ENCODE data around the gene LKAAEAR1. TPM values are rescaled to one million over a fixed set of nuclear protein-coding genes. Genes with fewer than 3 reads are reported as not detected.
A peak's percentile ranks its signal among the peaks of the same experiment; 100 is the strongest.

LKAAEAR1 gene
- total and polyA plus RNA-seq, 9 of the 15 experiments (the other 6 are each of a cell fraction or from before 2014, with no cell fraction given), result not detected

DNA sequence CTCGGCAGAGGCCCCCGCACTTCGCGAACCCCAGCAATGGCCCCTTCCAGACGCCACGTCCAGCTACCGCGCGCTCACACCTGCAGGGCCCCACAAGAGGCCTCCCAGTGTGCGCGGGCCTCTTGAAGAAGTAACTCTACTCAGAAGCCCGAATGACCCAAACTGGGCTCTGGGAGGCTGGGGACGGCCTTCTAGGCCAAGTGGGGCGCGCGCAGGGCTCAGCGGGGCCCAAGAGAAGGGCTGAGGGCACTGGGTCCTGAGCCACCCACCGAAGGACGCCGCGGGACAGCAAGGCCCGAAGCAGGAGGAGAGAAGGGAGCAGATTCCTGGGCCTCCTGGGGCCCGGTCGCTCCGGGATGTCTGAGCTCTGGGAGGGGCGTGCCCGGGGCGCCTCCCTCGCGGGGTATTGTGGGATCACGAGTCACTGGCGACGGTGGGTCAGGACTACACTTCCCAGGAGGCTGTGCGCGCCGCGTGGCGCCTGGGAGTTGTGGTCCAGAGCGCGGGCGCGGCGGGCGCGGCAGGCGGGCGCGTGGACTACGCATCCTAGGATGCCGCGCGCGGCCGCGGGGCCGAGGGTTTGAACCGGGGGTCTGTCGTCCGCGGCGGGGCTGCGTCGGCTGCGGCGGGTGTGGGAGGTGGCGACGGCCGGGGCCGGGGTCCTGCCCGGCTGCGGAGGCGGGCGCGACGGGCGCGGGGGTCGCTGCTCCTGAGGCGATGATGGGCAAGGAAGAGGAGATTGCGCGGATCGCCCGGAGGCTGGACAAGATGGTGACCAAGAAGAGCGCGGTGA lies 21.4 kb downstream of the LKAAEAR1 start, which contains the start of gene TCEA2 (continued):
- TF ChIP-seq ELF4 (CRISPR knock-in tag; IDR thresholded peaks at IDR 0.05) (peak; percentile 56; the same call in 1 of the 2 replicates), ZNF274 (IDR thresholded peaks at IDR 0.05; ENCODE audit: borderline replicate concordance, low read depth, low read length) (no peak), RBM39 (optimal IDR thresholded peaks at IDR 0.05; ENCODE audit: low read depth, low read length) (no peak), TAF9B (IDR thresholded peaks at IDR 0.05; ENCODE audit: partially characterized antibody) (no peak), RBM14 (IDR thresholded peaks at IDR 0.05; ENCODE audit: borderline replicate concordance, insufficient read depth, low read depth, low read length) (no peak), KAT8 (IDR thresholded peaks at IDR 0.05; ENCODE audit: low read depth) (no peak), TBL1XR1 (IDR thresholded peaks at IDR 0.05; ENCODE audit: low read length in 2 of 2) (peak; percentile 43 to 79; a peak in 1 of 4 replicates), CBX8 (IDR thresholded peaks at IDR 0.05; ENCODE audit: borderline replicate concordance, extremely low read depth, low read depth, low read length, poor library complexity, severe bottlenecking) (no peak), NFXL1 (CRISPR knock-in tag; IDR thresholded peaks at IDR 0.05) (no peak), ZNF584 (CRISPR knock-in tag; IDR thresholded peaks at IDR 0.05; ENCODE audit: low read depth) (peak; percentile 95), PML (IDR thresholded peaks at IDR 0.05; ENCODE audit: low read length) (no peak; the same call in 1 of the 2 replicates), MAFK (IDR thresholded peaks at IDR 0.05; ENCODE audit: low read length) (no peak), TCFL5 (CRISPR knock-in tag; conservative IDR thresholded peaks at IDR 0.05) (0 out of 2 replicates have a peak, but pooled peaks have one; percentile 26), ZC3H8 (IDR thresholded peaks at IDR 0.05) (no peak), FOSL1 (tag; conservative IDR thresholded peaks at IDR 0.05) (0 out of 2 replicates have a peak, but pooled peaks have one; percentile 18), HNRNPL (IDR thresholded peaks at IDR 0.05; ENCODE audit: low read depth, low read length) (no peak)
- TF ChIP-seq, protein P1, sequence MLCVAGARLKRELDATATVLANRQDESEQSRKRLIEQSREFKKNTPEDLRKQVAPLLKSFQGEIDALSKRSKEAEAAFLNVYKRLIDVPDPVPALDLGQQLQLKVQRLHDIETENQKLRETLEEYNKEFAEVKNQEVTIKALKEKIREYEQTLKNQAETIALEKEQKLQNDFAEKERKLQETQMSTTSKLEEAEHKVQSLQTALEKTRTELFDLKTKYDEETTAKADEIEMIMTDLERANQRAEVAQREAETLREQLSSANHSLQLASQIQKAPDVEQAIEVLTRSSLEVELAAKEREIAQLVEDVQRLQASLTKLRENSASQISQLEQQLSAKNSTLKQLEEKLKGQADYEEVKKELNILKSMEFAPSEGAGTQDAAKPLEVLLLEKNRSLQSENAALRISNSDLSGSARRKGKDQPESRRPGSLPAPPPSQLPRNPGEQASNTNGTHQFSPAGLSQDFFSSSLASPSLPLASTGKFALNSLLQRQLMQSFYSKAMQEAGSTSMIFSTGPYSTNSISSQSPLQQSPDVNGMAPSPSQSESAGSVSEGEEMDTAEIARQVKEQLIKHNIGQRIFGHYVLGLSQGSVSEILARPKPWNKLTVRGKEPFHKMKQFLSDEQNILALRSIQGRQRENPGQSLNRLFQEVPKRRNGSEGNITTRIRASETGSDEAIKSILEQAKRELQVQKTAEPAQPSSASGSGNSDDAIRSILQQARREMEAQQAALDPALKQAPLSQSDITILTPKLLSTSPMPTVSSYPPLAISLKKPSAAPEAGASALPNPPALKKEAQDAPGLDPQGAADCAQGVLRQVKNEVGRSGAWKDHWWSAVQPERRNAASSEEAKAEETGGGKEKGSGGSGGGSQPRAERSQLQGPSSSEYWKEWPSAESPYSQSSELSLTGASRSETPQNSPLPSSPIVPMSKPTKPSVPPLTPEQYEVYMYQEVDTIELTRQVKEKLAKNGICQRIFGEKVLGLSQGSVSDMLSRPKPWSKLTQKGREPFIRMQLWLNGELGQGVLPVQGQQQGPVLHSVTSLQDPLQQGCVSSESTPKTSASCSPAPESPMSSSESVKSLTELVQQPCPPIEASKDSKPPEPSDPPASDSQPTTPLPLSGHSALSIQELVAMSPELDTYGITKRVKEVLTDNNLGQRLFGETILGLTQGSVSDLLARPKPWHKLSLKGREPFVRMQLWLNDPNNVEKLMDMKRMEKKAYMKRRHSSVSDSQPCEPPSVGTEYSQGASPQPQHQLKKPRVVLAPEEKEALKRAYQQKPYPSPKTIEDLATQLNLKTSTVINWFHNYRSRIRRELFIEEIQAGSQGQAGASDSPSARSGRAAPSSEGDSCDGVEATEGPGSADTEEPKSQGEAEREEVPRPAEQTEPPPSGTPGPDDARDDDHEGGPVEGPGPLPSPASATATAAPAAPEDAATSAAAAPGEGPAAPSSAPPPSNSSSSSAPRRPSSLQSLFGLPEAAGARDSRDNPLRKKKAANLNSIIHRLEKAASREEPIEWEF (CRISPR knock-in tag; IDR thresholded peaks at IDR 0.05), result 0 out of 2 replicates have a peak, but pooled peaks have one; percentile 31
- TF ChIP-seq, protein P2, sequence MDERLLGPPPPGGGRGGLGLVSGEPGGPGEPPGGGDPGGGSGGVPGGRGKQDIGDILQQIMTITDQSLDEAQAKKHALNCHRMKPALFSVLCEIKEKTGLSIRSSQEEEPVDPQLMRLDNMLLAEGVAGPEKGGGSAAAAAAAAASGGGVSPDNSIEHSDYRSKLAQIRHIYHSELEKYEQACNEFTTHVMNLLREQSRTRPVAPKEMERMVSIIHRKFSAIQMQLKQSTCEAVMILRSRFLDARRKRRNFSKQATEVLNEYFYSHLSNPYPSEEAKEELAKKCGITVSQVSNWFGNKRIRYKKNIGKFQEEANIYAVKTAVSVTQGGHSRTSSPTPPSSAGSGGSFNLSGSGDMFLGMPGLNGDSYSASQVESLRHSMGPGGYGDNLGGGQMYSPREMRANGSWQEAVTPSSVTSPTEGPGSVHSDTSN (CRISPR knock-in tag; IDR thresholded peaks at IDR 0.05; ENCODE audit: low read depth), result no peak
- TF ChIP-seq, protein P2 (tag; conservative IDR thresholded peaks at IDR 0.05; ENCODE audit: low read depth), result no peak

Data from K562 (cell line).